MM.1S (cell line): ENCODE results near the gene CLEC16A.

Experiments
- DNase-seq: peaks from one replicate; pipeline ENCODE4 v3.0.0-alpha.2; 2015
- H2AFZ ChIP-seq: fragments of 300-600 bp; sonication (generic); 2 replicates; pipeline ENCODE4 v1.6.0; 2016; ENCODE audit warnings: antibody characterized with exemption, low read length
- H3F3A ChIP-seq: fragments of 300-600 bp; sonication (generic); 2 replicates; pipeline ENCODE4 v1.6.1; 2016; ENCODE audit warnings: mild to moderate bottlenecking, antibody characterized with exemption, low read length, moderate library complexity, mixed read lengths; ENCODE audit not compliant: insufficient read depth
- H3K27ac ChIP-seq: fragments of 300-600 bp; sonication (generic); 2 replicates; pipeline ENCODE4 v1.5.1; 2016; ENCODE audit warnings: mild to moderate bottlenecking, low read length
- H3K27me3 ChIP-seq: fragments of 300-600 bp; sonication (generic); replicated peaks from 2 replicates; pipeline ENCODE4 v1.6.0; 2016; ENCODE audit warnings: low read length; ENCODE audit not compliant: insufficient read depth
- H3K36me3 ChIP-seq: fragments of 300-600 bp; sonication (generic); replicated peaks from 2 replicates; pipeline ENCODE4 v1.6.1; 2016; ENCODE audit warnings: mild to moderate bottlenecking, low read length, mixed read lengths; ENCODE audit not compliant: insufficient read depth
- H3K4me1 ChIP-seq: fragments of 300-600 bp; sonication (generic); 2 replicates; pipeline ENCODE4 v1.6.1; 2016; ENCODE audit warnings: low read length, mixed read lengths
- H3K4me2 ChIP-seq: fragments of 300-600 bp; sonication (generic); 2 replicates; pipeline ENCODE4 v1.6.0; 2016; ENCODE audit warnings: low read depth, low read length
- H3K4me3 ChIP-seq: fragments of 300-600 bp; sonication (generic); 2 replicates; pipeline ENCODE4 v1.5.1; 2016; ENCODE audit warnings: low read length, mixed read lengths
- H3K79me2 ChIP-seq: fragments of 300-600 bp; sonication (generic); 2 replicates; pipeline ENCODE4 v1.6.1; 2016; ENCODE audit warnings: mixed run types, low read length, mixed read lengths
- H3K9ac ChIP-seq: fragments of 300-600 bp; sonication (generic); 2 replicates; pipeline ENCODE4 v1.6.1; 2016; ENCODE audit warnings: low read length, mixed read lengths
- H3K9me2 ChIP-seq: fragments of 300-600 bp; sonication (generic); replicated peaks from 2 replicates; pipeline ENCODE4 v1.6.1; 2016; ENCODE audit warnings: mild to moderate bottlenecking, low read length, mixed read lengths; ENCODE audit not compliant: insufficient read depth
- H3K9me3 ChIP-seq: fragments of 300-600 bp; sonication (generic); replicated peaks from 2 replicates; pipeline ENCODE4 v1.6.1; 2016; ENCODE audit warnings: mild to moderate bottlenecking, low read length, mixed read lengths; ENCODE audit not compliant: insufficient read depth
- H4K20me1 ChIP-seq: fragments of 300-600 bp; sonication (generic); 2 replicates; pipeline ENCODE4 v1.6.1; 2016; ENCODE audit warnings: mild to moderate bottlenecking, low read length, moderate library complexity, mixed read lengths; ENCODE audit not compliant: insufficient read depth
- EZH2 ChIP-seq: fragments of 300-600 bp; sonication (generic); optimal IDR thresholded peaks from 2 replicates; pipeline ENCODE3; 2017; ENCODE audit warnings: low read depth, mild to moderate bottlenecking, antibody characterized with exemption, low read length, mixed read lengths
- EZH2phosphoT487 ChIP-seq: fragments of 300-600 bp; sonication (generic); IDR thresholded peaks from 2 replicates; pipeline ENCODE4 v1.6.1; 2018; ENCODE audit warnings: antibody characterized with exemption, low read length
- TF ChIP-seq, protein P1 (sequence below): fragments of 300-600 bp; sonication (generic); IDR thresholded peaks from 2 replicates; pipeline ENCODE4 v1.5.1; 2016; ENCODE audit warnings: antibody characterized with exemption, low read length, mixed read lengths

CLEC16A gene

GRCh38 chr16:10957771-10958482 is 13.6 kb downstream of the CLEC16A start:
- no peaks in the 10 kb centered on the region for H3K9me3 ChIP-seq
- H3K36me3 ChIP-seq = no peaks in the 10 kb centered on the region
- H3K27me3 ChIP-seq = no peaks in the 10 kb centered on the region
- H2AFZ ChIP-seq = no peak overlapping the region
- H4K20me1 ChIP-seq = no peaks in the 10 kb centered on the region; the same call in 1 of the 2 replicates
- H3K4me2 ChIP-seq = no peak overlapping the region
- H3K4me3 ChIP-seq = no peak overlapping the region
- DNase-seq = no peak
- H3K27ac ChIP-seq = no peak overlapping the region
- H3F3A ChIP-seq = no peaks in the 10 kb centered on the region
- H3K79me2 ChIP-seq = peaks cover 32% of the 10 kb centered on the region
- H3K4me1 ChIP-seq = peaks cover 9% of the 10 kb centered on the region
- H3K9me2 ChIP-seq = no peaks in the 10 kb centered on the region
- TF ChIP-seq EZH2phosphoT487 (no peak), EZH2 (no peak)
- TF ChIP-seq, protein P1, sequence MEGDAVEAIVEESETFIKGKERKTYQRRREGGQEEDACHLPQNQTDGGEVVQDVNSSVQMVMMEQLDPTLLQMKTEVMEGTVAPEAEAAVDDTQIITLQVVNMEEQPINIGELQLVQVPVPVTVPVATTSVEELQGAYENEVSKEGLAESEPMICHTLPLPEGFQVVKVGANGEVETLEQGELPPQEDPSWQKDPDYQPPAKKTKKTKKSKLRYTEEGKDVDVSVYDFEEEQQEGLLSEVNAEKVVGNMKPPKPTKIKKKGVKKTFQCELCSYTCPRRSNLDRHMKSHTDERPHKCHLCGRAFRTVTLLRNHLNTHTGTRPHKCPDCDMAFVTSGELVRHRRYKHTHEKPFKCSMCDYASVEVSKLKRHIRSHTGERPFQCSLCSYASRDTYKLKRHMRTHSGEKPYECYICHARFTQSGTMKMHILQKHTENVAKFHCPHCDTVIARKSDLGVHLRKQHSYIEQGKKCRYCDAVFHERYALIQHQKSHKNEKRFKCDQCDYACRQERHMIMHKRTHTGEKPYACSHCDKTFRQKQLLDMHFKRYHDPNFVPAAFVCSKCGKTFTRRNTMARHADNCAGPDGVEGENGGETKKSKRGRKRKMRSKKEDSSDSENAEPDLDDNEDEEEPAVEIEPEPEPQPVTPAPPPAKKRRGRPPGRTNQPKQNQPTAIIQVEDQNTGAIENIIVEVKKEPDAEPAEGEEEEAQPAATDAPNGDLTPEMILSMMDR = no peak
- H3K9ac ChIP-seq = no peak overlapping the region

GRCh38 chr16:10959161-10959560 is 14.8 kb downstream of the CLEC16A start:
- no peak for TF ChIP-seq EZH2phosphoT487
- Histone ChIP-seq H4K20me1 (no peaks in the 10 kb centered on the region), H3K4me2 (no peak overlapping the region), H2AFZ (no peak overlapping the region), H3F3A (peaks cover 1% of the 10 kb centered on the region; the same call in 1 of the 2 replicates), H3K9ac (no peak overlapping the region), H3K27ac (no peak overlapping the region), H3K79me2 (peaks cover 30% of the 10 kb centered on the region), H3K27me3 (no peaks in the 10 kb centered on the region), H3K36me3 (peaks cover 4% of the 10 kb centered on the region; the same call in 1 of the 2 replicates), H3K4me1 (peaks cover 15% of the 10 kb centered on the region), H3K4me3 (no peak overlapping the region), H3K9me3 (no peaks in the 10 kb centered on the region), H3K9me2 (no peaks in the 10 kb centered on the region)
- DNase-seq = no peak

- Histone ChIP-seq H3K4me2 (no peak overlapping the region), H3K4me3 (no peak overlapping the region), H3K27me3 (no peaks in the 10 kb centered on the region), H3K9me3 (no peaks in the 10 kb centered on the region), H3K9ac (no peak overlapping the region), H3K4me1 (peaks cover 27% of the 10 kb centered on the region), H2AFZ (no peak overlapping the region), H3F3A (peaks cover 20% of the 10 kb centered on the region), H3K79me2 (peaks cover 12% of the 10 kb centered on the region), H3K9me2 (no peaks in the 10 kb centered on the region), H3K36me3 (peaks cover 4% of the 10 kb centered on the region; the same call in 1 of the 2 replicates), H4K20me1 (no peaks in the 10 kb centered on the region), H3K27ac (no peak overlapping the region)
- TF ChIP-seq, protein P1 = no peak
- TF ChIP-seq EZH2phosphoT487 (no peak), EZH2 (no peak)
- no peak for DNase-seq
These were observed 16.9 kb downstream of the CLEC16A start for GRCh38 chr16:10961231-10961630.
